ENCODE data around the gene CXCL10. TPM values are rescaled to one million over a fixed set of nuclear protein-coding genes. Genes with fewer than 3 reads are reported as not detected.

Gene CXCL10
- total RNA-seq, 3 donors from 2014 or later = 1.4 to 2.2 (median 2.1) TPM

GRCh38 chr4:76011700-76012387 is 11.5 kb downstream of the CXCL10 start:
- ATAC-seq (peak; percentile 10), DNase-seq (peak in 1 of 3 donors; percentile 39)
- intact Hi-C loops (cut with DNase I, micrococcal nuclease) = no loop called here
- Histone ChIP-seq H3K4me1 (ENCODE audit: low read depth) (peaks cover 1% of the 10 kb centered on the region), H3K9me3 (no peaks in the 10 kb centered on the region), H3K4me3 (no peak overlapping the region), H3K36me3 (ENCODE audit: low read depth) (no peaks in the 10 kb centered on the region)
- TF ChIP-seq CTCF (IDR thresholded peaks at IDR 0.05) = no peak

- DNase-seq (no peak), ATAC-seq (no peak)
- Histone ChIP-seq H3K9me3 (no peaks in the 10 kb centered on the region), H3K4me3 (no peak overlapping the region), H3K4me1 (ENCODE audit: low read depth) (peaks cover 4% of the 10 kb centered on the region), H3K36me3 (ENCODE audit: low read depth) (no peaks in the 10 kb centered on the region)
- TF ChIP-seq CTCF (IDR thresholded peaks at IDR 0.05) = no peak
- intact Hi-C loops (cut with DNase I, micrococcal nuclease) = no loop called here
Observed at GRCh38 chr4:76011018-76011670, 12.2 kb downstream of the CXCL10 start.

- Histone ChIP-seq H3K36me3 (ENCODE audit: low read depth) (no peaks in the 10 kb centered on the region), H3K9me3 (no peaks in the 10 kb centered on the region), H3K4me3 (no peak overlapping the region), H3K4me1 (ENCODE audit: low read depth) (peaks cover 4% of the 10 kb centered on the region)
- intact Hi-C loops (cut with DNase I, micrococcal nuclease) = no loop called here
- ATAC-seq = no peak
- TF ChIP-seq CTCF (IDR thresholded peaks at IDR 0.05) = no peak
- no peak for DNase-seq
Observed at GRCh38 chr4:76010576-76010975, 12.7 kb downstream of the CXCL10 start.

- peaks cover 4% of the 10 kb centered on the region for H3K4me1 ChIP-seq (ENCODE audit: low read depth)
- no peak for TF ChIP-seq CTCF (IDR thresholded peaks at IDR 0.05)
- intact Hi-C loops (cut with DNase I, micrococcal nuclease) = no loop called here
- DNase-seq = no peak
- ATAC-seq = no peak
- no peak overlapping the region for H3K4me3 ChIP-seq
- H3K36me3 ChIP-seq (ENCODE audit: low read depth) = no peaks in the 10 kb centered on the region
- no peaks in the 10 kb centered on the region for H3K9me3 ChIP-seq
Observed at GRCh38 chr4:76009311-76009710, 14.0 kb downstream of the CXCL10 start.

GRCh38 chr4:76007089-76007862 is 16.0 kb downstream of the CXCL10 start, which contains the start of gene CXCL9:
CXCL9 (minus strand) TSS chr4:76007509; CDS start chr4:76007449, 60 bp downstream.
- ATAC-seq (peak; percentile 85), DNase-seq (no peak)
- Histone ChIP-seq H3K36me3 (ENCODE audit: low read depth) (no peaks in the 10 kb centered on the region), H3K4me3 (no peak within 1 kb of the TSS), H3K9me3 (no peaks in the 10 kb centered on the region), H3K4me1 (ENCODE audit: low read depth) (peaks cover 4% of the 10 kb centered on the region)
- no peak for TF ChIP-seq CTCF (IDR thresholded peaks at IDR 0.05)
- intact Hi-C loops (cut with DNase I, micrococcal nuclease) = no loop called here
